HG03045 (cell line): ENCODE measurements around the gene STK32B.

ENCODE experiments used
- ATAC-seq: cut with Tn5 transposase; IDR thresholded peaks from one replicate; pipeline ENCODE4 v1.9.1; 2021; ENCODE audit warnings: mild to moderate bottlenecking, moderate library complexity; ENCODE audit not compliant: unreplicated experiment

Gene STK32B

GRCh38 chr4:5489260-5489659, 438.0 kb downstream of the STK32B start:
- no peak for ATAC-seq

GRCh38 chr4:5497489-5497888, 446.2 kb downstream of the STK32B start:
- ATAC-seq, result no peak

- ATAC-seq, result no peak
Measured at GRCh38 chr4:5500165-5500564, 448.9 kb downstream of the STK32B start.

- ATAC-seq, result no peak
Measured at GRCh38 chr4:5503336-5503936, 452.2 kb downstream of the STK32B start.

- no peak for ATAC-seq
Measured at GRCh38 chr4:5504486-5504885, 453.2 kb downstream of the STK32B start.

- no peak for ATAC-seq
Measured at GRCh38 chr4:5510504-5510903, 459.2 kb downstream of the STK32B start.

- no peak for ATAC-seq
Measured at GRCh38 chr4:5511791-5512190, 460.5 kb downstream of the STK32B start.

- no peak for ATAC-seq
Measured at GRCh38 chr4:5515646-5516045, 464.4 kb downstream of the STK32B start.

- no peak for ATAC-seq
Measured at GRCh38 chr4:5517372-5517771, 466.1 kb downstream of the STK32B start.

GRCh38 chr4:5524446-5525299, 473.4 kb downstream of the STK32B start:
- no peak for ATAC-seq

- ATAC-seq, result no peak
Measured at GRCh38 chr4:5526080-5526846, 475.0 kb downstream of the STK32B start.

GRCh38 chr4:5527211-5527610, 475.9 kb downstream of the STK32B start:
- ATAC-seq, result no peak

- no peak for ATAC-seq
Measured at GRCh38 chr4:5528031-5528436, 476.8 kb downstream of the STK32B start.

- ATAC-seq, result no peak
Measured at GRCh38 chr4:5532100-5532499, 480.8 kb downstream of the STK32B start.

- no peak for ATAC-seq
Measured at GRCh38 chr4:5539584-5539983, 488.3 kb downstream of the STK32B start.

GRCh38 chr4:5541169-5541568, 489.9 kb downstream of the STK32B start:
- no peak for ATAC-seq

- ATAC-seq, result no peak
Measured at GRCh38 chr4:5543681-5544080, 492.4 kb downstream of the STK32B start.

- no peak for ATAC-seq
Measured at GRCh38 chr4:5544762-5545161, 493.5 kb downstream of the STK32B start.

- ATAC-seq, result no peak
Measured at GRCh38 chr4:5545271-5545670, 494.0 kb downstream of the STK32B start.

GRCh38 chr4:5547651-5548249, 496.5 kb downstream of the STK32B start:
- ATAC-seq, result no peak
